PC-9 (cell line): ENCODE results near the gene PCGF3. TPM values are rescaled to one million over a fixed set of nuclear protein-coding genes. Genes with fewer than 3 reads are reported as not detected.

Experiments
- BruUV-seq: library from RNA; stranded (reverse); fragments of 400-500 nt; replicated peaks from 2 replicates; lab custom pipeline; 2021; lab: Mats Ljungman, UMichigan
- CTCF ChIA-PET: fragments of 300-600 bp; sonication (Branson Sonifier 250); formaldehyde crosslinking; loops from one replicate; lab custom pipeline; 2022; ENCODE audit warnings: antibody characterized with exemption; lab: Charles Lee
- POLR2A ChIA-PET: fragments of 300-600 bp; sonication (Branson Sonifier 250); formaldehyde crosslinking; loops from one replicate; lab custom pipeline; 2022; ENCODE audit warnings: antibody characterized with exemption; ENCODE audit not compliant: unreplicated experiment; lab: Charles Lee
- DNase-seq, 2 experiments: peaks; one replicate each; pipeline versions ENCODE4 v3.0.0 to v3.0.0-alpha.2; 2015 to 2022; ENCODE audit warnings: mixed read lengths in 1 of 2
- H2AFZ ChIP-seq: fragments of 200-600 bp; sonication (generic); 2 replicates; pipeline ENCODE4 v1.8.1; 2017; ENCODE audit warnings: antibody characterized with exemption
- H3F3A ChIP-seq: fragments of 200-600 bp; sonication (generic); 2 replicates; pipeline ENCODE4 v1.8.1; 2017; ENCODE audit warnings: antibody characterized with exemption, mild to moderate bottlenecking, low read depth; ENCODE audit not compliant: insufficient read depth
- H3K27ac ChIP-seq: fragments of 200-600 bp; sonication (generic); 2 replicates; pipeline ENCODE4 v1.6.1; 2016; ENCODE audit warnings: mixed run types
- H3K27me3 ChIP-seq: fragments of 200-600 bp; sonication (generic); 2 replicates; pipeline ENCODE4 v1.6.1; 2016; ENCODE audit warnings: low read depth, mixed run types; ENCODE audit not compliant: insufficient read depth
- H3K36me3 ChIP-seq: fragments of 200-600 bp; sonication (generic); 2 replicates; pipeline ENCODE4 v1.6.1; 2016; ENCODE audit warnings: low read depth, mixed run types
- H3K4me1 ChIP-seq: fragments of 200-600 bp; sonication (generic); replicated peaks from 2 replicates; pipeline ENCODE4 v1.6.1; 2016; ENCODE audit warnings: mixed run types; ENCODE audit not compliant: insufficient read depth
- H3K4me2 ChIP-seq: fragments of 200-600 bp; sonication (generic); 2 replicates; pipeline ENCODE4 v1.6.1; 2017; ENCODE audit warnings: mixed run types
- H3K4me3 ChIP-seq: fragments of 200-600 bp; sonication (generic); 2 replicates; pipeline ENCODE4 v1.6.1; 2016; ENCODE audit warnings: mixed run types
- H3K79me2 ChIP-seq: fragments of 200-600 bp; sonication (generic); 2 replicates; pipeline ENCODE4 v1.6.1; 2017; ENCODE audit warnings: low read depth, mixed run types
- H3K9me2 ChIP-seq: fragments of 200-600 bp; sonication (generic); 2 replicates; pipeline ENCODE4 v1.8.1; 2017; ENCODE audit warnings: mild to moderate bottlenecking; ENCODE audit not compliant: insufficient read depth
- H3K9me3 ChIP-seq: fragments of 200-600 bp; sonication (generic); 2 replicates; pipeline ENCODE4 v1.8.1; 2016; ENCODE audit warnings: low read depth; ENCODE audit not compliant: insufficient read depth
- H4K20me1 ChIP-seq: fragments of 200-600 bp; sonication (generic); 2 replicates; pipeline ENCODE4 v1.8.1; 2017; ENCODE audit not compliant: insufficient read depth
- EZH2 ChIP-seq: fragments of 200-600 bp; sonication (generic); IDR thresholded peaks from 2 replicates; pipeline ENCODE4 v1.8.0; 2017; ENCODE audit warnings: antibody characterized with exemption, low read depth
- intact Hi-C: fragments of 100-400 bp; cut with micrococcal nuclease; formaldehyde crosslinking; loops from one replicate; pipeline ENCODE4 v1.10.0; 2022; ENCODE audit not compliant: unreplicated experiment
- total RNA-seq: library from RNA; stranded (reverse); gene quantifications from 2 replicates; pipeline ENCODE4 v1.2.3, GENCODE V29; 2021
- TF ChIP-seq, protein P1 (sequence below): fragments of 200-600 bp; sonication (generic); conservative IDR thresholded peaks from 2 replicates; pipeline ENCODE4 v1.6.1; 2017; ENCODE audit warnings: mixed run types, antibody characterized with exemption, mild to moderate bottlenecking, moderate library complexity

PCGF3 gene
- total RNA-seq, 1 experiment from 2014 or later: 60.8 TPM

DNA sequence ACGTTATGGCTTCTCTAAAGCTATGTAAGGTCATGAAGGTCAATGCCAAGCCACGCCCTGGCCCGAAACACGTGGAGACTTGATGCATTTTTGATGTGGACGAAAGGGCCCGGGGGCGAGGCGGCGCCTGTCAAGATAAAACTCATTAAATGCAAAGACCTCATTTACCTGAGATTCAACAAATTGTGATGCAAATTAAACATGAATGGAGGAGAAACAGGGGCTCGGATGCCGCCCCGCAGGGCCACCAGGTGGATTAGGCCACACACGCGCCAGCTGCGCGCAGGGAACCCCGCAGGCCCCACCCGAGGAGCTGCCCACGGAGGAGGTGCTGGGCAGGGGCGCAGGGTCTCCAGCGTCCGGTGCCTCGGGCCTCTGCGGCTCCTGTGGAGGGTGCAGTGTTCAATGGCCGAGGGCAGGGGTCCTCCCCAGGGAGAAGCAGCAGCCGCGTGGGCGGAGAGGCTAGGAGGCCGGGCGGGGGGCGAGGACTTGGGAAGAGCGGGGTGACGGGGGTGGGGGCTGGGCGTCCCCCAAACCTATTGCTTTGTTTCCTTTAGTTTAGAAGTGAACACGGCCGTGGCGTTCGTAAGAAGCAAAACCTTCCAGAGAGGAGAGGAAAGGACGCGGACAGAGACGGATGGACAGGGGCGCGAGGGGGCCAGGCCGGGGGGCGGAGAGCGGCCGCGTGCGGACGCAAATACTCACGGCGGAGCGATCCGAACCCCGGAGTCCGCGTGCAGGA lies 79.9 kb downstream of the PCGF3 start:
- Histone ChIP-seq H3K36me3 (peaks cover 1% of the 10 kb centered on the region; the same call in 1 of the 2 replicates), H3K79me2 (peaks cover 11% of the 10 kb centered on the region), H3K4me3 (no peak overlapping the region), H3K9me2 (no peaks in the 10 kb centered on the region), H3K4me1 (peaks cover 16% of the 10 kb centered on the region), H3K9me3 (no peaks in the 10 kb centered on the region), H2AFZ (no peak overlapping the region), H4K20me1 (peaks cover 2% of the 10 kb centered on the region; the same call in 1 of the 2 replicates), H3K27me3 (no peaks in the 10 kb centered on the region), H3K4me2 (no peak overlapping the region), H3K27ac (no peak overlapping the region), H3F3A (peaks cover 13% of the 10 kb centered on the region)
- CTCF ChIA-PET: no interaction called here
- intact Hi-C loops: loop anchor here (10.0 kb wide), 1 partner anchor 49 kb away; no protein-coding TSS in a partner anchor
- BruUV-seq: no TSS peak
- TF ChIP-seq EZH2: no peak
- TF ChIP-seq, protein P1, sequence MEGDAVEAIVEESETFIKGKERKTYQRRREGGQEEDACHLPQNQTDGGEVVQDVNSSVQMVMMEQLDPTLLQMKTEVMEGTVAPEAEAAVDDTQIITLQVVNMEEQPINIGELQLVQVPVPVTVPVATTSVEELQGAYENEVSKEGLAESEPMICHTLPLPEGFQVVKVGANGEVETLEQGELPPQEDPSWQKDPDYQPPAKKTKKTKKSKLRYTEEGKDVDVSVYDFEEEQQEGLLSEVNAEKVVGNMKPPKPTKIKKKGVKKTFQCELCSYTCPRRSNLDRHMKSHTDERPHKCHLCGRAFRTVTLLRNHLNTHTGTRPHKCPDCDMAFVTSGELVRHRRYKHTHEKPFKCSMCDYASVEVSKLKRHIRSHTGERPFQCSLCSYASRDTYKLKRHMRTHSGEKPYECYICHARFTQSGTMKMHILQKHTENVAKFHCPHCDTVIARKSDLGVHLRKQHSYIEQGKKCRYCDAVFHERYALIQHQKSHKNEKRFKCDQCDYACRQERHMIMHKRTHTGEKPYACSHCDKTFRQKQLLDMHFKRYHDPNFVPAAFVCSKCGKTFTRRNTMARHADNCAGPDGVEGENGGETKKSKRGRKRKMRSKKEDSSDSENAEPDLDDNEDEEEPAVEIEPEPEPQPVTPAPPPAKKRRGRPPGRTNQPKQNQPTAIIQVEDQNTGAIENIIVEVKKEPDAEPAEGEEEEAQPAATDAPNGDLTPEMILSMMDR: no peak
- no peak for DNase-seq
- POLR2A ChIA-PET: no interaction called here

DNA sequence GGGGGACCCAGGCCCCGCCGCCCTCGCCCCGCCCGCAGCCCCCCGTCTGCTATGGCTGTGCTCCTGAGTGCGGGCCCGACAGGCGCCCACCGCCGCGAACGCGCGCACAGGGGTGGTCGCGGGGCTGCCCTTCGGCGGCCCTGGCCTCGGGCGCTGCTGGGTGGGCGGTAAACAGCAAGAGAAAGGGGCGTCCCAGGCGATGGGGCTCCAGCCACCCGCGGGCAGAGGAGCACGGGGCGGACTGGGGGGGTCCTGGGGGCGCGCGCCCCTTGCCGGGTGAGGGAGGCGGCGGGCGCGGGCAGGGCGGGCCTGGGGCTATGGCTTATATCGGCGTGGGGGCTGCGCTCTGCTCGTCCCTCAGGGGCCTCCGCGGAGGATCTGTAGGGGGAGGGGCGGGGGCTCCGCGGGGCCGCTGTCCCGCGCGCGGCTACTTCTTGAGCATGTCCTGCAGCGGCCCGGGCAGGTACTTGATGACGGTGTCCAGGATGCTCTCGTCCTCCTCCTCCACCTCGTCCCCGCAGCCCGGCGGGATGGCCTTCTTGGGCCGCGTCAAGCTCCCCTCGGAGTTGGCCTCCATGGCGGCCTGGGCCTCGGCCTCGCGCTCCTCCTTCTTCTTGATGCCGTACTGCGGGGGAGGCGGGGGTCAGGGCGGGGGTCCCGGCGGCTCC lies 80.6 kb downstream of the PCGF3 start:
- Histone ChIP-seq H3K9me3 (no peaks in the 10 kb centered on the region), H3K36me3 (no peaks in the 10 kb centered on the region), H3K4me3 (no peak overlapping the region), H3K27ac (no peak overlapping the region), H4K20me1 (no peaks in the 10 kb centered on the region), H3K9me2 (no peaks in the 10 kb centered on the region), H3K79me2 (peaks cover 3% of the 10 kb centered on the region), H2AFZ (no peak overlapping the region), H3F3A (peaks cover 13% of the 10 kb centered on the region), H3K4me1 (peaks cover 15% of the 10 kb centered on the region), H3K4me2 (no peak overlapping the region), H3K27me3 (no peaks in the 10 kb centered on the region)
- no peak for DNase-seq
- intact Hi-C loops: loop anchor here (10.0 kb wide), 1 partner anchor 49 kb away; no protein-coding TSS in a partner anchor
- POLR2A ChIA-PET: no interaction called here
- CTCF ChIA-PET: no interaction called here
- TF ChIP-seq, protein P1: no peak
- no peak for TF ChIP-seq EZH2
- BruUV-seq: no TSS peak

DNA sequence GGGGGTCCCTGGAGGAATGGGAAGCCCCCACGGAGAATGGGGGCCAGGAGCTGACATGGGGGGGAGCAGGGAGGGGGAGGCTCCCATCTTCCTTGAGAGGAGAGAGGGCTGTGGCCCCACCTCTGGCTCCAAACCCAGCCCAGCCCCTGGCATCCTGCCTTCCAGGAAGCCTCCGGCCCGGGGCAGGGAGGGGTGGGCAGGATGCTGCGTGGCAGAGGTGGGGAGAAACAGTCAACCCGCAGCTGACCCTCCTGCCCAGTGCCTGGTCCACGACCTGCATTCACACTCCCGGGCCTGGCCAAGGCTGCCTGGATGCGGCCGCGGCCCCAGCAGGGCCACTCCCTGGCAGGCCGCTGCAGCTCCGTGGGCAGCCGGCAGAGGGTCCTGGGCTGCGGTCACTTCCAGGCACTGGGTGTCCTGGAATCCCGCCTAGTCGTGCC lies 81.2 kb downstream of the PCGF3 start:
- Histone ChIP-seq H3K79me2 (no peaks in the 10 kb centered on the region), H3F3A (peaks cover 13% of the 10 kb centered on the region), H4K20me1 (no peaks in the 10 kb centered on the region), H3K9me2 (no peaks in the 10 kb centered on the region), H3K4me3 (no peak overlapping the region), H3K4me1 (peaks cover 15% of the 10 kb centered on the region), H3K36me3 (no peaks in the 10 kb centered on the region), H3K4me2 (no peak overlapping the region), H3K27me3 (no peaks in the 10 kb centered on the region), H3K27ac (no peak overlapping the region), H2AFZ (no peak overlapping the region), H3K9me3 (no peaks in the 10 kb centered on the region)
- CTCF ChIA-PET: no interaction called here
- TF ChIP-seq, protein P1: no peak
- TF ChIP-seq EZH2: no peak
- intact Hi-C loops: loop anchor here (10.0 kb wide), 1 partner anchor 48 kb away; no protein-coding TSS in a partner anchor
- no peak for DNase-seq
- POLR2A ChIA-PET: no interaction called here
- no TSS peak for BruUV-seq
